HFFc6 (cell line): ENCODE results near the gene HIVEP2. TPM values are rescaled to one million over a fixed set of nuclear protein-coding genes. Genes with fewer than 3 reads are reported as not detected.

Experiments
- DNase-seq: peaks from one replicate; pipeline ENCODE4 v3.0.0-alpha.2; 2018
- H3K27ac Mint-ChIP-seq: 2 replicates; pipeline ENCODE4 v1.8.0; 2020; ENCODE audit warnings: mild to moderate bottlenecking, mixed read lengths
- H3K27me3 Mint-ChIP-seq: 2 replicates; pipeline ENCODE4 v1.8.0; 2021; ENCODE audit warnings: mild to moderate bottlenecking, moderate library complexity, mixed read lengths; ENCODE audit not compliant: insufficient read depth
- H3K36me3 Mint-ChIP-seq: 2 replicates; pipeline ENCODE4 v1.8.0; 2021; ENCODE audit warnings: low read depth, mixed read lengths
- H3K4me1 Mint-ChIP-seq: 2 replicates; pipeline ENCODE4 v1.8.0; 2020; ENCODE audit warnings: low read depth, mixed read lengths
- H3K4me3 Mint-ChIP-seq: 2 replicates; pipeline ENCODE4 v1.8.0; 2020; ENCODE audit warnings: mild to moderate bottlenecking, moderate library complexity, mixed read lengths
- H3K9me3 Mint-ChIP-seq: 2 replicates; pipeline ENCODE4 v1.8.0; 2020; ENCODE audit warnings: mild to moderate bottlenecking, mixed read lengths
- total RNA-seq, 6 experiments: library from RNA; stranded (reverse); fragmentation: NEBNext Ultra II Directional; extraction: Animal tissue kit (Norgen Biotek cat#: 25700); gene quantifications; 2 replicates in 1 of 6; 3 replicates in 5 of 6; pipeline ENCODE4 v1.2.3, GENCODE V29; 2021
- TF ChIP-seq, protein P1 (sequence below): fragments of 200-600 bp; sonication (generic); IDR thresholded peaks from 2 replicates; pipeline ENCODE4 v1.5.0; 2021; ENCODE audit warnings: antibody characterized with exemption, mild to moderate bottlenecking

Gene HIVEP2
- total RNA-seq, 6 experiments from 2014 or later: 14.0 to 19.5 (median 17.1) TPM

DNA sequence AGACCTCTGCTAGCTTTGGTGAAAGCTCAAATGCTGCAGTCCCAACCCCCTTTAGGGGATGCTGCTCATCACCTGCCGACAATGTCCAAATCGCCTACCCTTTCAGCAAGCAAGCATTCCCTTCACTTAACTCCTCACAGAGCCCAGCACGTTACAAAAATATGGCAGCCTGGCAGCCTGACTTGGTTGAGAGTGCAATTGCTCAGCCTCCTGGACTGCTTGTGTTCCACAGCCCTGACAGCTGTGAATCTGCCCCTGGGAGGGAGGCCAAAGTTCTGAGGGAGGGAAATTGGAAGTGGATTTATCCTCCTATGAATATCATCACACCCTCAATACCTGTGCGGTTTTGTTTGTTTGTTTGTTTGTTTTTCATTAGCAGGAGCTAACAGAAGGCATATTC lies 231.0 kb downstream of the HIVEP2 start:
- Mint-ChIP-seq H3K4me3 (no peak overlapping the region), H3K9me3 (peaks cover 9% of the 10 kb centered on the region), H3K27me3 (peaks cover 19% of the 10 kb centered on the region), H3K27ac (no peak overlapping the region), H3K36me3 (peaks cover 14% of the 10 kb centered on the region), H3K4me1 (no peaks in the 10 kb centered on the region; the same call in 1 of the 2 replicates)
- TF ChIP-seq, protein P1, sequence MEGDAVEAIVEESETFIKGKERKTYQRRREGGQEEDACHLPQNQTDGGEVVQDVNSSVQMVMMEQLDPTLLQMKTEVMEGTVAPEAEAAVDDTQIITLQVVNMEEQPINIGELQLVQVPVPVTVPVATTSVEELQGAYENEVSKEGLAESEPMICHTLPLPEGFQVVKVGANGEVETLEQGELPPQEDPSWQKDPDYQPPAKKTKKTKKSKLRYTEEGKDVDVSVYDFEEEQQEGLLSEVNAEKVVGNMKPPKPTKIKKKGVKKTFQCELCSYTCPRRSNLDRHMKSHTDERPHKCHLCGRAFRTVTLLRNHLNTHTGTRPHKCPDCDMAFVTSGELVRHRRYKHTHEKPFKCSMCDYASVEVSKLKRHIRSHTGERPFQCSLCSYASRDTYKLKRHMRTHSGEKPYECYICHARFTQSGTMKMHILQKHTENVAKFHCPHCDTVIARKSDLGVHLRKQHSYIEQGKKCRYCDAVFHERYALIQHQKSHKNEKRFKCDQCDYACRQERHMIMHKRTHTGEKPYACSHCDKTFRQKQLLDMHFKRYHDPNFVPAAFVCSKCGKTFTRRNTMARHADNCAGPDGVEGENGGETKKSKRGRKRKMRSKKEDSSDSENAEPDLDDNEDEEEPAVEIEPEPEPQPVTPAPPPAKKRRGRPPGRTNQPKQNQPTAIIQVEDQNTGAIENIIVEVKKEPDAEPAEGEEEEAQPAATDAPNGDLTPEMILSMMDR: no peak
- no peak for DNase-seq

- TF ChIP-seq, protein P1: no peak
- no peaks in the 10 kb centered on the region; the same call in 1 of the 2 replicates for H3K4me1 Mint-ChIP-seq
- H3K36me3 Mint-ChIP-seq: peaks cover 9% of the 10 kb centered on the region; the same call in 1 of the 2 replicates
- no peak overlapping the region for H3K27ac Mint-ChIP-seq
- DNase-seq: no peak
- H3K9me3 Mint-ChIP-seq: no peaks in the 10 kb centered on the region; the same call in 1 of the 2 replicates
- peaks cover 19% of the 10 kb centered on the region for H3K27me3 Mint-ChIP-seq
- no peak overlapping the region for H3K4me3 Mint-ChIP-seq
Measured at GRCh38 chr6:142712231-142712630, 232.7 kb downstream of the HIVEP2 start.

GRCh38 chr6:142708651-142709050 lies 236.3 kb downstream of the HIVEP2 start:
- Mint-ChIP-seq H3K4me3 (no peak overlapping the region), H3K27ac (no peak overlapping the region), H3K27me3 (peaks cover 2% of the 10 kb centered on the region), H3K4me1 (no peaks in the 10 kb centered on the region; the same call in 1 of the 2 replicates), H3K36me3 (peaks cover 9% of the 10 kb centered on the region; the same call in 1 of the 2 replicates), H3K9me3 (no peaks in the 10 kb centered on the region; the same call in 1 of the 2 replicates)
- no peak for DNase-seq
- TF ChIP-seq, protein P1: no peak

- no peak for DNase-seq
- no peaks in the 10 kb centered on the region; the same call in 1 of the 2 replicates for H3K4me1 Mint-ChIP-seq
- no peak overlapping the region for H3K27ac Mint-ChIP-seq
- TF ChIP-seq, protein P1: no peak
- no peaks in the 10 kb centered on the region; the same call in 1 of the 2 replicates for H3K27me3 Mint-ChIP-seq
- no peak overlapping the region for H3K4me3 Mint-ChIP-seq
- H3K36me3 Mint-ChIP-seq: peaks cover 8% of the 10 kb centered on the region; the same call in 1 of the 2 replicates
- H3K9me3 Mint-ChIP-seq: no peaks in the 10 kb centered on the region; the same call in 1 of the 2 replicates
Measured at GRCh38 chr6:142707255-142707654, 237.7 kb downstream of the HIVEP2 start.

DNA sequence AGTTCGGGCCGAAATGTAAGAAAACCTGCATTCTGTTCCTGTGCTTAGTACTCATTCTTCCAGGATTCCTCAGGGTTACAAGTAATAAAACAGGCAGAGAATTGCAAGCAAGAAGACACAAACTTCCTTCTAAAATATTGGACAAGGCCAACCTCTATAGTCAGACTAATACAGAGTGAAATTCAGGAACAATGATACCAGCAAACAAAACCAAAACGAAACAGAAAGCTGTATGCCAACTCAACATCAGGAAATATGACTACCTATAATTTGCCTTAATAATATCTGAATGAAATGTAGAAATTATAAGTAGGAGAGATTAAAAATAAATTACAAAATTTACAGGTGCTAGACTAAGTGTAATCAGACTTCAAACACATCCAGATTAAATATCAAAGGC lies 238.8 kb downstream of the HIVEP2 start:
- TF ChIP-seq, protein P1: no peak
- H3K4me3 Mint-ChIP-seq: no peak overlapping the region; the same call in 1 of the 2 replicates
- no peak overlapping the region for H3K27ac Mint-ChIP-seq
- no peaks in the 10 kb centered on the region; the same call in 1 of the 2 replicates for H3K27me3 Mint-ChIP-seq
- no peaks in the 10 kb centered on the region for H3K4me1 Mint-ChIP-seq
- H3K9me3 Mint-ChIP-seq: no peaks in the 10 kb centered on the region
- H3K36me3 Mint-ChIP-seq: no peaks in the 10 kb centered on the region
- no peak for DNase-seq
